Left lobe of liver (tissue), 2 donors: ENCODE results near the gene AXIN1. TPM values are rescaled to one million over a fixed set of nuclear protein-coding genes. Genes with fewer than 3 reads are reported as not detected.
A peak's percentile ranks its signal among the peaks of the same experiment; 100 is the strongest.

Experiments used
- ATAC-seq: fragments of 200-7000 bp; cut with Tn5 transposase; one replicate; pipeline ENCODE4 v1.9.1; 2020; ENCODE audit warnings: mild to moderate bottlenecking, moderate library complexity
- DNase-seq: peaks from one replicate; pipeline ENCODE4 v3.0.0-alpha.2; 2020; ENCODE audit warnings: low spot score
- total RNA-seq: library from RNA; stranded (reverse); gene quantifications from one replicate; pipeline ENCODE4 v1.2.1, GENCODE V29; 2021
- donor health status: DM: no; HTN: no; CAD: no; lungs with moderate emphysema.
- donor health status: DM: no; HTN: yes; CAD: no.

AXIN1 gene
- total RNA-seq, 1 donor from 2014 or later: 8.5 TPM

DNA sequence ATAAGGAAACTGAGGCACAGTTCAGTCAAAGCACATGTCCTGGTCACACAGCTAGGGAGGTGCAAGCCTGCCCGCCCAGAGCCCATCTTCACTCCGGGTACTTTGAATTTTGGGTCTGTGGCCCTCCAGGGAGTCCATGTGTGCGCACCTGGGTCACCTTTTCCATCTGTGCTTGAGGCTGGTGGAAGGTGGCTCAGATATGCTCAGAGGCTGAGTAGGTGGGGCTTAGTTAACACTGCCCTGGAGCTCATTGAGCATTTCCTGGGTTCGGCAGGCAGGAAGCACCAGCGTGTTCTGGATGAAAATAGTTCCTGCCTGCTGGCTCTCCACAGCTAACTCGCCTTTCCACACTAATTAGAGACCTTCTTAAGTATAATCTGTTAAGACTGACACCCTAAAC lies 98.7 kb downstream of the AXIN1 start:
- ATAC-seq (no peak), DNase-seq (no peak)

DNA sequence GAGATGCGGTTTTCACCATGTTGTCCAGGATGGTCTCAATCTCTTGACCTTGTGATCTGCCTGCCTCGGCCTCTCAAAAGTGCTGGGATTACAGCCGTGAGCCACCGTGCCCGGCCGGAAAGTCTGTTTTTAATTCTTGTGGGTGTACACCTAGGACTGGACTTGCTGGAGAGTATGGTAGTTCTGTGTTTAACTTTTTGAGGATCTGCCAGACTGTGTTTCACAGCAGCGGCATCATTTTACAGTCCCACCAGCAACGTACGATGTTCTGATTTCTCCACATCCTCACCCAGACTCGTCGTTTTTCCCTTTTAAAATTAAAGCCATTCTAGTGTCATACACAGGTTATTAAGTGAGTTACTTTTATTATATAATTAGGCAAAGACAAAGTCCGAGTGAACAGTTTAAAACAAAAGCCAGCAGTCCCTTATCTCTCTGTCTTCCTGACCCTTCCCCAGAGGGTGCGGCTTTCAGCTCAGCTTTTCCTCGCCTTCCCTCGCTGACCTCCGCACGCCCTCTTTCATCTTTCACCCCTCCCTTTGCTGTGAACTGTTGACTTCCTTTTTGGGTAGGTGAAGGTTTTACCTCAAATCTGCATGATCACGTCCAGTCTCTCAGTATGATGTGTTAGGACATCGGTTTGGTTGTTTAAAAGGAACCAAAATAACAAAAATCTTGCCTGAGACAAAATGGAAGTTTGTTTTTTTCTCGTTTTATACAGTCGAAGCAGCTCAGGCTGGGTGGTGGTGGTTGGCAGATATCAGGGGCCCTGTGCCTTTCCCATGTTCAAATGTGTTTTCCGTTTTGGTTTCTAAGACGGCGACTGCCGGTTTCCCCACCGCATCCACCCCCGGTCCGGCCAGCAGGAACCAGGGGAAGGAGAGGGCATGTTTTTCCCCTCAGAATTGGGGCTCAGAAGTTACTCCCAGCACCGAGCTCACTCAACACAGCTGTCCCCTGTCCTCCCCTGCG lies 99.9 kb downstream of the AXIN1 start:
- ATAC-seq (peak; percentile 39), DNase-seq (no peak)

DNA sequence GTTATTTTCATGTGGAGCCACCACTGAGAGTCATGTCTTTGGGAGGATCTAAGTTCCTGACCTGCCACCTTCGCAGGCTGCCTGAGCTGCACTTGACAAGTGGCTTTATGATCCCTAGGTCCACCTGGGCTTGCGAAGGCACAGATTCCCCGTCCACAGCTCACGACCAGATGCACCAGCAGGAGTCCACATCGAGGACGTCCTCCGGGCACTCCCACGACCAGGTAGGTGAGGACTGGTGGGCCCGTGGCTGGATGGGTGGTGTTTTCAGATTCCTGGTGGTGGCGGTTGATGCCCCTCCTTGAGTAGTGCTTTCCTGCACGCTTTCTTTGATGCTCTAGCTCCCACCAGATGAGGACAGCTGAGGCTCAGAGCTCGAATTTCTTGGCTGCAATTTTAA lies 103.1 kb downstream of the AXIN1 start:
- no peak for DNase-seq

DNA sequence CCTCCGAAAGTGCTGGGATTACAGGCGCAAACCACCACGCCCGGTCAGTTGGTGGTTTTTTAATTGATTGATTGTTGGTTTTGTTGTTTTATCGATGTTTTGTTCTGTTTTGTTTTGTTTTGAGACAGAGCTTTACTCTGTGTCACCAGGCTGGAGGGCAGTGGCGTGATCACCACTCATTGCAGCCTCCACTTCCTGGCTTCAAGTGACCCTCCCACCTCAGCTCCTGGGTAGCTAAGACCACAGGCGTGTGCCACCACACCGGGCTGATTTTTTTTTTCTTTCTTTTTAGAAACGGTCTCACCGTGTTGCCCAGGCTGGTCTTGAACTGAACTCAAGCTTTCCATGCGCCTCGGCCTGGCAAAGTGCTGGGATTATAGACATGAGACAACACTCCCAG lies 105.5 kb downstream of the AXIN1 start:
- no peak for DNase-seq
- ATAC-seq: no peak

More for the DNA sequence above, 103.1 kb downstream of the AXIN1 start:
- no peak for ATAC-seq

DNA sequence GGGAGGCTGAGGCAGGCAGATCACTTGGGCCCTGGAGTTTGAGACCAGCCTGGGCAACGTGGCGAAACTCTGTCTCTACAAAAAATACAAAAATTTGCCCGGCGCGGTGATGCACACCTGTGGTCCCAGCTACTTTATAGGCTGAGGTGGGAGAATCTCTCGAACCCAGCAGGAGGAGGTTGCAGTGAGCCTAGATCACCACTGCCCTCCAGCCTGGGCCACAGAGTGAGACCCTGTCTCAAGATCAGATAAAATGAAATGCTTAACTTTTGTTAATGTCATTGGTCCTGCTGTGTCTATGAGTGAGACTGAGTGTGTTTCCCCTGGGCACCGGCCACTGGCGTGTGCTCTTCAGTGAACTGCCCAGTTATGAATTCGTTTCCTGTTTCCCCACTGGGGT lies 107.4 kb downstream of the AXIN1 start:
- DNase-seq (no peak), ATAC-seq (no peak)

DNA sequence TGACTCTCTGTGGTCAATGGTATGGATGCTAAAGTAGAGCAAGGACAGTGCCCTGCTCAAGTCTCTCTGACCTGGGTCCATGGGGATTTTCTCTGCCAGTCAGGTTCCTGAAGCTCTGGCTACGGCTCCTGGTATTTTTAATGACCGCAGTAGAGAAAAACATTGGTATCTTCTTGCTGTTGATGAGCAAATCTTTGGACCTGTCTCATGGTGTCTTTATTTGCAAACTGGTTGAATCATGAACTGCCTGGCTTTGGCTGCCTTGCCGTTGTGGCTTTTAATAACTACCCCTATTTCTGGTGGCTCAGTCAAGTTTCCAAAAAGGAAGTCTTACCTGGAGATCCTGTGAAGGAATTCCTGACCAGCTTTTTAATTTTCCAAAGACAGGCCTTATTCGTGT lies 109.2 kb downstream of the AXIN1 start:
- no peak for ATAC-seq
- DNase-seq: no peak

DNA sequence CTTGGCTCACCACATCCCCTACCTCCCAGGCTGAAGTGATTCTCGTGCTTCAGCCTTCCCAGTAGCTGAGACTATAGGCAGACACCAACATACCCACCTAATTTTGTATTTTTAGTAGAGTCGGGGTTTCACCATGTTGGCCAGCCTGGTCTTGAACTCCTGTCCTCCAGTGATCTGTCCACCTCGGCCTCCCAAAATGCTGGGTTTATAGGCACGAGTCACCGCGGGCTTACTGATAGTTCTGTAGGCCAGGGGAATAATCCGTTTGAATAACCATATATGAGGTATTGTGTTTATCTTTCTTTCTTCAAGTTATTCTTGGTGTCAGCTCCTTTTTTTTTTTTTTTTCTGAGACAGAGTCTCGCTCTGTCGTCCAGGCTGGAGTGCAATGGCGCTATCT lies 110.2 kb downstream of the AXIN1 start:
- ATAC-seq: no peak
- DNase-seq: no peak

DNA sequence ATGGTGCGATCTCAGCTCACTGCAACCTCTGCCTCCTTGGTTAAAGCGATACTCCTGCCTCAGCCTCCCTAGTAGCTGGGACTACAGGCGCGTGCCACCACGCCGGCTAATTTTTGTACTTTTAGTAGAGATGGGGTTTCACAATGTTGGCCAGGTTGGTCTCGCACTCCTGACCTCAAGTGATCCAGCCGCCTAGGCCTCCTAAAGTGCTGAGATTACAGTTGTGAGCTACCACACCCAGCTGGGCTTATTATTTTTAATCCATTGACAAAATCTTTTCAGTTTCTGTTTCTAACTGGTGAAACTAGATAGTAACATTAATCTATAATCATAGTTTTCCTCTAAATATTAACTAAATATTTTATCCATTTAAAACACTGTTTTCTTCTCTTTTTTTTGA lies 112.0 kb downstream of the AXIN1 start:
- DNase-seq (no peak), ATAC-seq (no peak)

DNA sequence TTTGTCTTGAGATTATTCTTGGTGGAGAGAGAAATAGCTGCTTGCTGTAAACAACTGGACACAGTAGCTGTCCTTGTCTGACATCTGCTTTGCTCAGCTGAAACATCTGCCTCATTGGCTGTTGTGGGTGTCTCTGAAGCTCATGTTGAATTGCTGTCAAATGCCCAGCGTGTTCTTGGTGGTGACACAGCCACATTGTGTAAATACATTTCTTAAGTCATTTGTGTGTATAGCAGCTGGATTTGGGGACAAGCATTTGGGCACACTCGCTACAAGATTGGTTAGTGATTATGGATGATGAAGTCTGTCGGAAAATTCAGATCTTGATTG lies 112.6 kb downstream of the AXIN1 start:
- DNase-seq: no peak
- peak; percentile 30 for ATAC-seq

Other genes with a start within 250 kb of the AXIN1 start
- 14.9 TPM for gene NPRL3, start 214.1 kb downstream of the AXIN1 start, total RNA-seq
- 0.81 TPM for gene HBZ, start 200.1 kb downstream of the AXIN1 start, total RNA-seq
- 0.40 TPM for gene HBM, start 186.7 kb downstream of the AXIN1 start, total RNA-seq
- gene HBA2, start 179.8 kb downstream of the AXIN1 start, total RNA-seq: 67.1 TPM
- 112 TPM for gene HBA1, start 176.0 kb downstream of the AXIN1 start, total RNA-seq
- not detected for gene HBQ1, start 172.3 kb downstream of the AXIN1 start, total RNA-seq
- 29.9 TPM for gene LUC7L, start 123.3 kb downstream of the AXIN1 start, total RNA-seq
- 35.8 TPM for gene FAM234A, start 117.9 kb downstream of the AXIN1 start, total RNA-seq
- gene RGS11, start 76.8 kb downstream of the AXIN1 start, total RNA-seq: 0.70 TPM
- gene ARHGDIG, start 72.1 kb downstream of the AXIN1 start, total RNA-seq: 0.70 TPM
- gene PDIA2, start 69.6 kb downstream of the AXIN1 start, total RNA-seq: 0.23 TPM
- 36.1 TPM for gene MRPL28, start 17.8 kb upstream of the AXIN1 start, total RNA-seq
- gene PGAP6, start 29.3 kb upstream of the AXIN1 start, total RNA-seq: 32.6 TPM
- gene NME4, start 44.5 kb upstream of the AXIN1 start, total RNA-seq: 64.9 TPM
- gene DECR2, start 49.2 kb upstream of the AXIN1 start, total RNA-seq: 109 TPM
- 24.1 TPM for gene RAB11FIP3, start 72.9 kb upstream of the AXIN1 start, total RNA-seq
- gene CAPN15, start 175.0 kb upstream of the AXIN1 start, total RNA-seq: 31.6 TPM
- not detected for gene PRR35, start 207.7 kb upstream of the AXIN1 start, total RNA-seq
- 0.28 TPM for gene NHLRC4, start 214.3 kb upstream of the AXIN1 start, total RNA-seq
- gene PIGQ, start 217.2 kb upstream of the AXIN1 start, total RNA-seq: 42.1 TPM
- 15.5 TPM for gene RAB40C, start 237.3 kb upstream of the AXIN1 start, total RNA-seq